ENCODE results near the gene FANCI. TPM values are rescaled to one million over a fixed set of nuclear protein-coding genes. Genes with fewer than 3 reads are reported as not detected.

Gene FANCI
- total and polyA plus RNA-seq, 2 experiments from 2014 or later, result 63.6 to 66.8 TPM

- Histone ChIP-seq H4K20me1 (replicated peaks; ENCODE audit: insufficient read depth) (no peaks in the 10 kb centered on the region), H3K36me3 (ENCODE audit: insufficient read depth) (no peaks in the 10 kb centered on the region), H3K9me2 (ENCODE audit: insufficient read depth) (no peaks in the 10 kb centered on the region), H3K4me2 (no peak within 1 kb of the TSS), H2AFZ (peak within 1 kb of the TSS; percentile 89; the same call in 1 of the 2 replicates), H3K27ac (ENCODE audit: low read depth) (no peak within 1 kb of the TSS), H3K4me3 (no peak within 1 kb of the TSS), H3F3A (replicated peaks; ENCODE audit: low read depth) (no peaks in the 10 kb centered on the region), H3K79me2 (replicated peaks; ENCODE audit: insufficient read depth) (no peaks in the 10 kb centered on the region), H3K4me1 (ENCODE audit: insufficient read depth) (no peaks in the 10 kb centered on the region), H3K27me3 (ENCODE audit: insufficient read depth) (no peaks in the 10 kb centered on the region)
- H3K4me1 Mint-ChIP-seq, result no peaks in the 10 kb centered on the region
- no peaks in the 10 kb centered on the region for H3K36me3 Mint-ChIP-seq (ENCODE audit: low read depth)
- peak; percentile 53 for ATAC-seq
- peaks cover 9% of the 10 kb centered on the region for H3K27me3 Mint-ChIP-seq (ENCODE audit: insufficient read depth, low read depth, poor library complexity)
- no peaks in the 10 kb centered on the region for H3K9me3 Mint-ChIP-seq
- H3K4me3 Mint-ChIP-seq, result no peak within 1 kb of the TSS
- no peak for TF ChIP-seq ZNF331 (CRISPR knock-in tag; IDR thresholded peaks at IDR 0.05; ENCODE audit: low read depth)
- H3K27ac Mint-ChIP-seq, result no peak within 1 kb of the TSS
- DNase-seq (ENCODE audit: low spot score), result no peak
Measured at GRCh38 chr15:89221543-89221942, 22.2 kb upstream of the FANCI start, which contains the start of gene RLBP1. Gene RLBP1, minus strand, starts transcription at chr15:89221579. Its CDS starts 2,604 bp downstream, at chr15:89218975.

GRCh38 chr15:89225588-89225987, 18.2 kb upstream of the FANCI start:
- no peaks in the 10 kb centered on the region for H3K27me3 Mint-ChIP-seq (ENCODE audit: insufficient read depth, low read depth, poor library complexity)
- no peaks in the 10 kb centered on the region; the same call in 2 of the 3 replicates for H3K4me1 Mint-ChIP-seq
- no peak overlapping the region for H3K27ac ChIP-seq (ENCODE audit: low read depth)
- H4K20me1 ChIP-seq (replicated peaks; ENCODE audit: insufficient read depth), result no peaks in the 10 kb centered on the region
- no peak overlapping the region for H3K4me2 ChIP-seq
- no peaks in the 10 kb centered on the region for H3K79me2 ChIP-seq (replicated peaks; ENCODE audit: insufficient read depth)
- DNase-seq (ENCODE audit: low spot score) (no peak), ATAC-seq (no peak)
- no peaks in the 10 kb centered on the region for H3F3A ChIP-seq (replicated peaks; ENCODE audit: low read depth)
- no peaks in the 10 kb centered on the region for H3K9me3 Mint-ChIP-seq
- no peak overlapping the region for H3K4me3 Mint-ChIP-seq
- H3K36me3 Mint-ChIP-seq (ENCODE audit: low read depth), result no peaks in the 10 kb centered on the region
- no peaks in the 10 kb centered on the region for H3K36me3 ChIP-seq (ENCODE audit: insufficient read depth)
- H2AFZ ChIP-seq, result no peak overlapping the region
- H3K4me3 ChIP-seq, result no peak overlapping the region
- no peaks in the 10 kb centered on the region for H3K4me1 ChIP-seq (ENCODE audit: insufficient read depth)
- no peak overlapping the region for H3K27ac Mint-ChIP-seq
- no peaks in the 10 kb centered on the region for H3K27me3 ChIP-seq (ENCODE audit: insufficient read depth)
- no peaks in the 10 kb centered on the region for H3K9me2 ChIP-seq (ENCODE audit: insufficient read depth)
- no peak for TF ChIP-seq REST (IDR thresholded peaks at IDR 0.05; ENCODE audit: unreplicated experiment)
- TF ChIP-seq EZH2 (IDR thresholded peaks at IDR 0.05; ENCODE audit: low read depth, unreplicated experiment), result no peak
- no peak for TF ChIP-seq ZNF462 (CRISPR knock-in tag; IDR thresholded peaks at IDR 0.05)
- TF ChIP-seq ZNF331 (CRISPR knock-in tag; IDR thresholded peaks at IDR 0.05; ENCODE audit: low read depth), result no peak
- TF ChIP-seq NANOG (IDR thresholded peaks at IDR 0.05; ENCODE audit: borderline replicate concordance), result no peak
- no peak for TF ChIP-seq CREB1 (CRISPR knock-in tag; IDR thresholded peaks at IDR 0.05; ENCODE audit: low read depth)
- TF ChIP-seq EZH2phosphoT487 (IDR thresholded peaks at IDR 0.05; ENCODE audit: unreplicated experiment), result no peak
- no peak for TF ChIP-seq ETS1 (IDR thresholded peaks at IDR 0.05)
- TF ChIP-seq STAT1 (IDR thresholded peaks at IDR 0.05; ENCODE audit: unreplicated experiment), result no peak
- TF ChIP-seq POLR2AphosphoS5 (IDR thresholded peaks at IDR 0.05; ENCODE audit: low read depth), result no peak
- TF ChIP-seq JUNB (IDR thresholded peaks at IDR 0.05; ENCODE audit: unreplicated experiment), result no peak

Data from GM23338 (cell line).